Measurements from ENCODE around the gene TBC1D9. TPM values are rescaled to one million over a fixed set of nuclear protein-coding genes. Genes with fewer than 3 reads are reported as not detected.

TBC1D9 gene
- total RNA-seq, 4 donors from 2014 or later: 1.5 to 3.5 (median 2.2) TPM

DNA sequence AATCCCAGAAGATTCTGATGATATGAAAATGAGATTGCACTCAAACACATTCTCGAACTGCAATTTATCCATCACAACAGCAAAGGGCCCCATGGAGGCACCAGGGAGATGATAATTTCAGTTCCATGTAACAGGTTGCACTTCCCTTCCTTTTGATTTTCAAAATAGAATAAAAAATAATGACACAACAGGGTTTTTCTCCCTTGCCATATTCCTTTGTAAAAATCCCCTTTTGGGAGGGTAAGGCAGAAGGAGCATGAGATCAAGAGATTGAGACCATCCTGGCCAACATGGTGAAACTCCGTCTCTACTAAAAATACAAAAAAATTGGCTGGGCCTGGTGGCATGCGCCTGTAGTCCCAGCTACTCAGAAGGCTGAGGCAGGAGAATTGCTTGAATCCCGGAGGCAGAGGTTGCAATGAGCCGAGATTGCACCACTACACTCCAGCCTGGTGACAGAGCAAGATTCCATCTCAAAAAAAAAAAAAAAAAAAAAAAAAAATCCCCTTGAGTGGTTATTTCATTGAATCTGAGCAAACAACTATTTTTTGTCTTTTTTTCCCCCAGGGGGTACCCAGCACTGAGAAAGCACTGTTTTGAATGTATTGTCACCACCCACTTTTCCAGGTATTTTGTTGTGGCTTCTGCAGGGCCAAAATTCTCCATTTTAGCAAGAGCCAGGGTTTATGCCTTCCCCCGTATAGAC is 26.7 kb downstream of the TBC1D9 start:
- TF ChIP-seq CTCF (IDR thresholded peaks at IDR 0.05 in 4 of 5, conservative IDR thresholded peaks at IDR 0.05 in 1 of 5) (no peak), POLR2A (IDR thresholded peaks at IDR 0.05) (no peak)
- Histone ChIP-seq H3K27ac (no peak overlapping the region), H3K27me3 (no peaks in the 10 kb centered on the region), H3K9me3 (no peaks in the 10 kb centered on the region), H3K4me1 (no peaks in the 10 kb centered on the region), H3K4me3 (no peak overlapping the region), H3K36me3 (no peaks in the 10 kb centered on the region)
- in situ Hi-C loops (cut with MboI; ENCODE audit: low sequenced_read_pairs in 4 of 4): no loop called here
- ATAC-seq (no peak), DNase-seq (no peak)
- intact Hi-C loops (cut with DNase I; ENCODE audit: low total_unique reads): no loop called here

DNA sequence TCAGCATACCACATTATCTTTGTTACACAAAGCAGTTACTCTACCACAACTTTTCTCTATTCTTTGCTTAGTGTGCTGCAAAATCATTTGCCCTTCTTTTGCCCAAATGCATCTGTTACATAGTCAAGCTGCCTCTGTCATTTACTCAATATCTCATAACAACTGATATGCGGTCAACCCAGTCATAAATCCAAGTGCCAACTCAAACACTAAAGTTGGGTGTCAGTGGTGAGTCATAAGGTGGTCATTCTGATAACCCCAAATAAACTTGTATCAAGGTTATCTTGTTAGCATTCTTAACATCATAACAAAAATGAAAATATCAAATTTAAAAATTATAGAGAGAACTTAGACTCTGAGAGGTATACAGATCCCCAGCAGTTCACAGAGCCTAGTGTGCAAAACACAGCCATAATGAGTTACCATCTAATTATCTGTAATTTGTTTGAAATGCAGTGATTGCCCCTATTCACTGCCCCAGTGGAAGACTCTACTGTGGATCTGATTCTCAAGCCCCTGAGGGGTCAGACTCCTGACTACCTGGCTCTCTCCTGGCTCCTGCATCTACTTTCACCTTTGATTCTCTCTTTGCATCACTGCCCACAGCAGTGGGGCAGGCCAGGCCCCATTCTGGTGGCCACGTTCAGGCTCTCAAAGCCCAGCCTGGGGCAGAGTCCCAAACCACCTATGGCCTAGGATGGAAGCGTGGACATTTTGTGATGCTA is 29.2 kb downstream of the TBC1D9 start:
- no peak for ATAC-seq
- H3K4me3 ChIP-seq: no peak overlapping the region
- no peaks in the 10 kb centered on the region for H3K27me3 ChIP-seq
- H3K36me3 ChIP-seq: no peaks in the 10 kb centered on the region
- in situ Hi-C loops (cut with MboI; ENCODE audit: low sequenced_read_pairs in 4 of 4) (no loop called here), intact Hi-C loops (cut with DNase I; ENCODE audit: low total_unique reads) (no loop called here)
- no peak for TF ChIP-seq POLR2A (IDR thresholded peaks at IDR 0.05)
- TF ChIP-seq CTCF (IDR thresholded peaks at IDR 0.05 in 4 of 5, conservative IDR thresholded peaks at IDR 0.05 in 1 of 5): no peak
- no peaks in the 10 kb centered on the region for H3K9me3 ChIP-seq
- no peak overlapping the region for H3K27ac ChIP-seq
- no peaks in the 10 kb centered on the region for H3K4me1 ChIP-seq
- no peak for DNase-seq

DNA sequence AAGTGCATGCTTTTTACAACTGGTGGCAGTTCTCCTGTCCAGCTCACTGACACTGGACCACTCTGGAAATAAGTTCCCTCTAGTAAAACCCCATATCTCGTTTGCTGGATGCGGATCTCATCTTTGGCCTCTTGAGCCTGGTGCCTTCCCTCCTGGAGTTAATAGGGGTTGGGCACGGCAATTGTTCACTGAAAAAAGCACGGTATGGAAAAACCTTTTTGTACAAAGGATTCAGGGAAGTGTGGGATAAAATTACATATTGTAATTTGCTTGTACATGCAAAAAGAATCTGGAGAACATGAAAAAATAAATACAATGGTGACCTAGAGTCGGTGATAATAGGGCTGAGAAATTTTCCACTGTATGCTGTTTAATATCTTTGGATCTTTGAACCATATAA is 30.6 kb downstream of the TBC1D9 start:
- no peak for ATAC-seq
- H3K27ac ChIP-seq: no peak overlapping the region
- H3K4me1 ChIP-seq: no peaks in the 10 kb centered on the region
- H3K27me3 ChIP-seq: no peaks in the 10 kb centered on the region
- in situ Hi-C loops (cut with MboI; ENCODE audit: low sequenced_read_pairs in 4 of 4): no loop called here
- H3K4me3 ChIP-seq: no peak overlapping the region
- no peaks in the 10 kb centered on the region for H3K9me3 ChIP-seq
- DNase-seq: no peak
- TF ChIP-seq POLR2A (IDR thresholded peaks at IDR 0.05): no peak
- TF ChIP-seq CTCF (IDR thresholded peaks at IDR 0.05 in 4 of 5, conservative IDR thresholded peaks at IDR 0.05 in 1 of 5): no peak
- intact Hi-C loops (cut with DNase I; ENCODE audit: low total_unique reads): no loop called here
- no peaks in the 10 kb centered on the region for H3K36me3 ChIP-seq

GRCh38 chr4:140724760-140725159 is 31.4 kb downstream of the TBC1D9 start:
- Histone ChIP-seq H3K4me1 (no peaks in the 10 kb centered on the region), H3K27me3 (no peaks in the 10 kb centered on the region), H3K27ac (no peak overlapping the region), H3K4me3 (no peak overlapping the region), H3K9me3 (no peaks in the 10 kb centered on the region), H3K36me3 (no peaks in the 10 kb centered on the region)
- DNase-seq: no peak
- in situ Hi-C loops (cut with MboI; ENCODE audit: low sequenced_read_pairs in 4 of 4): no loop called here
- intact Hi-C loops (cut with DNase I; ENCODE audit: low total_unique reads): no loop called here
- ATAC-seq: no peak
- no peak for TF ChIP-seq POLR2A (IDR thresholded peaks at IDR 0.05)
